Spleen (tissue), 7 donors: Measurements from ENCODE around the gene LKAAEAR1.

Source experiments
- POLR2AphosphoS5 ChIP-seq, 3 donors: sonication (generic); formaldehyde crosslinking; IDR thresholded peaks; one replicate each; pipeline ENCODE4 v1.5.1; 2017; ENCODE audit warnings: antibody characterized with exemption in 3 of 3
- TF ChIP-seq, protein P1 (sequence below), 11 experiments: fragments of 200-600 bp in 7 of 11; fragments of 450-650 bp in 4 of 11; sonication (generic) in 4 of 11; IDR thresholded peaks in 8 of 11; conservative IDR thresholded peaks in 3 of 11; 1 replicate in 7 of 11; 2 replicates in 4 of 11; pipeline versions ENCODE4 v1.4.0 to v1.8.0; 2016 to 2021; ENCODE audit warnings: antibody characterized with exemption in 11 of 11, inconsistent platforms in 4 of 11, mild to moderate bottlenecking in 1 of 11
- donor health status: DM: no; HTN: no; CAD: no; lungs with moderate emphysema.
- donor health status: DM: no; HTN: no; CAD: no.
- donor health status: DM: no; HTN: no; CAD: no.

DNA sequence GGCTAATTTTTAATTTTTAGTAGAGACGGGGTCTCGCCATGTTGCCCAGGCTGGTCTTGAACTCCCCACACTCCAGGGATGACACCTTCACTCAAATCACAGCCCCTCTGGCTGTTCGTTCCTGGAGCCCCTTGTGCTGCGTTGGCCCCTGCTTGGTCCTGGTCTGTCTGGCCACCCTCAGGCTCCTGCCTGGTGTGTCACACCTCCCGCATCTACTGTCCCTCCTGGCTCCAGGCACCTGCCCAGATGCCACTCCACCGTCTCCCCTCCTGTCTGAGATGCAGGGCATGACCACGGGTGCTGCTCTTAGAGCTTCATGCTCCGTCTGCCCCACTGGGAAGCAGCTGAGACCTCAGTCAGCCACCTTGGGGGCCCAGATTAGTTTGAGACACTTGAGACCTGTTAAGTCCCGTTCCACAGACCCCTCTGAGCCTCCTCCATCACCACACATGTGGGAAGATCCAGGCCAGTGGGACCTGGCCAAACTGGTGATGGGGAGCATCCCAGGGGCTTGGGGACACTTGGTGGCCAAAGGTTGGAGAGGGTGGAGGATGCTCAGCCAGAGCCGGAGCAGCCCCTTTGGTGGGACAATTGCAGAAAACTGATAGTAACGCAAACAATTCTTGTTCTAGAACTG, 45.1 kb upstream of the LKAAEAR1 start:
- TF ChIP-seq, protein P1, sequence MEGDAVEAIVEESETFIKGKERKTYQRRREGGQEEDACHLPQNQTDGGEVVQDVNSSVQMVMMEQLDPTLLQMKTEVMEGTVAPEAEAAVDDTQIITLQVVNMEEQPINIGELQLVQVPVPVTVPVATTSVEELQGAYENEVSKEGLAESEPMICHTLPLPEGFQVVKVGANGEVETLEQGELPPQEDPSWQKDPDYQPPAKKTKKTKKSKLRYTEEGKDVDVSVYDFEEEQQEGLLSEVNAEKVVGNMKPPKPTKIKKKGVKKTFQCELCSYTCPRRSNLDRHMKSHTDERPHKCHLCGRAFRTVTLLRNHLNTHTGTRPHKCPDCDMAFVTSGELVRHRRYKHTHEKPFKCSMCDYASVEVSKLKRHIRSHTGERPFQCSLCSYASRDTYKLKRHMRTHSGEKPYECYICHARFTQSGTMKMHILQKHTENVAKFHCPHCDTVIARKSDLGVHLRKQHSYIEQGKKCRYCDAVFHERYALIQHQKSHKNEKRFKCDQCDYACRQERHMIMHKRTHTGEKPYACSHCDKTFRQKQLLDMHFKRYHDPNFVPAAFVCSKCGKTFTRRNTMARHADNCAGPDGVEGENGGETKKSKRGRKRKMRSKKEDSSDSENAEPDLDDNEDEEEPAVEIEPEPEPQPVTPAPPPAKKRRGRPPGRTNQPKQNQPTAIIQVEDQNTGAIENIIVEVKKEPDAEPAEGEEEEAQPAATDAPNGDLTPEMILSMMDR (IDR thresholded peaks at IDR 0.05 in 8 of 11, conservative IDR thresholded peaks at IDR 0.05 in 3 of 11): no peak
- TF ChIP-seq POLR2AphosphoS5 (IDR thresholded peaks at IDR 0.05): no peak
